GM18517 (cell line): Measurements from ENCODE around the gene PBX1.

Source experiments
- ATAC-seq: cut with Tn5 transposase; IDR thresholded peaks from one replicate; pipeline ENCODE4 v1.9.1; 2021; ENCODE audit warnings: mild to moderate bottlenecking, moderate library complexity; ENCODE audit not compliant: unreplicated experiment

PBX1 gene

GRCh38 chr1:164562947-164563520, 4.0 kb downstream of the PBX1 start:
- no peak for ATAC-seq

GRCh38 chr1:164563721-164564360, 4.9 kb downstream of the PBX1 start:
- no peak for ATAC-seq

GRCh38 chr1:164564378-164564777, 5.4 kb downstream of the PBX1 start:
- no peak for ATAC-seq

GRCh38 chr1:164565357-164565756, 6.4 kb downstream of the PBX1 start:
- no peak for ATAC-seq

GRCh38 chr1:164567774-164568173, 8.8 kb downstream of the PBX1 start:
- no peak for ATAC-seq

GRCh38 chr1:164569241-164569640, 10.3 kb downstream of the PBX1 start:
- ATAC-seq, result no peak

GRCh38 chr1:164569866-164570265, 10.9 kb downstream of the PBX1 start:
- no peak for ATAC-seq

- ATAC-seq, result no peak
These were observed 12.3 kb downstream of the PBX1 start for GRCh38 chr1:164571333-164571732.

GRCh38 chr1:164575356-164575886, 16.4 kb downstream of the PBX1 start:
- ATAC-seq, result no peak

GRCh38 chr1:164576291-164577271, 17.6 kb downstream of the PBX1 start:
- ATAC-seq, result no peak

GRCh38 chr1:164577291-164577690, 18.3 kb downstream of the PBX1 start:
- no peak for ATAC-seq

GRCh38 chr1:164578479-164579200, 19.7 kb downstream of the PBX1 start:
- no peak for ATAC-seq

GRCh38 chr1:164579381-164579780, 20.4 kb downstream of the PBX1 start:
- ATAC-seq, result no peak

GRCh38 chr1:164581762-164582161, 22.8 kb downstream of the PBX1 start:
- ATAC-seq, result no peak

- ATAC-seq, result no peak
These were observed 24.2 kb downstream of the PBX1 start for GRCh38 chr1:164583196-164583595.

GRCh38 chr1:164583835-164584539, 25.0 kb downstream of the PBX1 start:
- ATAC-seq, result no peak

- no peak for ATAC-seq
These were observed 27.6 kb downstream of the PBX1 start for GRCh38 chr1:164586591-164586990.

- ATAC-seq, result no peak
These were observed 28.9 kb downstream of the PBX1 start for GRCh38 chr1:164587617-164588501.
